GM12891 (cell line): ENCODE measurements around the gene MFF.

Experiments
- DNase-seq: peaks from one replicate; pipeline ENCODE4 v3.0.0; 2011; ENCODE audit warnings: low spot score; ENCODE audit not compliant: insufficient read length
- FAIRE-seq: peaks from 2 replicates; lab custom pipeline; 2011; peaks lifted over from hg19 to GRCh38; lab: Jason Lieb, UNC
- PAX5 ChIP-seq: IDR thresholded peaks from 2 replicates; pipeline ENCODE4 v1.6.1; 2011; ENCODE audit warnings: low read length, moderate library complexity, mild to moderate bottlenecking; ENCODE audit not compliant: insufficient read depth, severe bottlenecking
- POLR2A ChIP-seq: IDR thresholded peaks from 2 replicates; pipeline ENCODE4 v1.6.1; 2011; ENCODE audit warnings: low read depth, low read length, control low read depth
- POLR2AphosphoS5 ChIP-seq: IDR thresholded peaks from 2 replicates; pipeline ENCODE4 v1.6.1; 2011; ENCODE audit warnings: low read depth, low read length, control low read depth
- POU2F2 ChIP-seq: IDR thresholded peaks from 2 replicates; pipeline ENCODE4 v1.6.1; 2011; ENCODE audit warnings: low read depth, mild to moderate bottlenecking, control low read depth, low read length, moderate library complexity
- SPI1 ChIP-seq: IDR thresholded peaks from 2 replicates; pipeline ENCODE4 v1.6.1; 2011; ENCODE audit warnings: low read depth, low read length, control low read depth
- TAF1 ChIP-seq: IDR thresholded peaks from 2 replicates; pipeline ENCODE4 v1.6.1; 2011; ENCODE audit warnings: low read depth, low read length, control low read depth

MFF gene

GRCh38 chr2:227311861-227312506, 13.1 kb upstream of the MFF start:
- TF ChIP-seq POU2F2 (no peak), PAX5 (no peak), SPI1 (no peak), POLR2AphosphoS5 (no peak), POLR2A (no peak), TAF1 (no peak)
- DNase-seq (no peak), FAIRE-seq (no peak)

- TF ChIP-seq POU2F2 = no peak
- no peak for TF ChIP-seq POLR2AphosphoS5
- TF ChIP-seq PAX5 = no peak
- no peak for TF ChIP-seq SPI1
- no peak for TF ChIP-seq TAF1
- no peak for TF ChIP-seq POLR2A
- FAIRE-seq (no peak), DNase-seq (no peak)
Observed at GRCh38 chr2:227312579-227312978, 12.5 kb upstream of the MFF start.

- TF ChIP-seq PAX5 = no peak
- TF ChIP-seq TAF1 = no peak
- no peak for TF ChIP-seq POU2F2
- no peak for TF ChIP-seq POLR2AphosphoS5
- TF ChIP-seq SPI1 = no peak
- TF ChIP-seq POLR2A = no peak
- no peak for FAIRE-seq
- no peak for DNase-seq
Observed at GRCh38 chr2:227313310-227313709, 11.7 kb upstream of the MFF start.

- TF ChIP-seq POLR2A = no peak
- TF ChIP-seq POU2F2 = no peak
- no peak for TF ChIP-seq PAX5
- TF ChIP-seq SPI1 = no peak
- no peak for TF ChIP-seq POLR2AphosphoS5
- no peak for TF ChIP-seq TAF1
- FAIRE-seq = no peak
- no peak for DNase-seq
Observed at GRCh38 chr2:227317834-227318233, 7.2 kb upstream of the MFF start.

- no peak for FAIRE-seq
- no peak for DNase-seq
- TF ChIP-seq TAF1 (no peak), POU2F2 (no peak), PAX5 (no peak), POLR2A (no peak), POLR2AphosphoS5 (no peak), SPI1 (no peak)
Observed at GRCh38 chr2:227320305-227321094, 4.6 kb upstream of the MFF start.

GRCh38 chr2:227322530-227323205, 2.4 kb upstream of the MFF start:
- FAIRE-seq = no peak
- TF ChIP-seq PAX5 = no peak
- no peak for TF ChIP-seq POLR2A
- no peak for TF ChIP-seq POU2F2
- no peak for TF ChIP-seq POLR2AphosphoS5
- no peak for TF ChIP-seq TAF1
- no peak for DNase-seq

- no peak for TF ChIP-seq TAF1
- TF ChIP-seq PAX5 = no peak
- TF ChIP-seq POU2F2 = no peak
- no peak for TF ChIP-seq POLR2A
- no peak for TF ChIP-seq SPI1
- no peak for TF ChIP-seq POLR2AphosphoS5
- FAIRE-seq (no peak), DNase-seq (no peak)
Observed at GRCh38 chr2:227323818-227324217, 1.2 kb upstream of the MFF start.

GRCh38 chr2:227324642-227324994, 433 bp upstream of the MFF start:
- TF ChIP-seq POLR2A = no peak
- no peak for TF ChIP-seq POU2F2
- 0 out of 2 replicates have a peak, but pooled peaks have one; percentile 4 for TF ChIP-seq SPI1
- DNase-seq = no peak
- FAIRE-seq = no peak

- FAIRE-seq (no peak), DNase-seq (no peak)
- no peak for TF ChIP-seq POLR2A
- no peak for TF ChIP-seq TAF1
- TF ChIP-seq PAX5 = no peak
- no peak for TF ChIP-seq POLR2AphosphoS5
- no peak for TF ChIP-seq SPI1
Observed at GRCh38 chr2:227325839-227326195, 766 bp downstream of the MFF start.

GRCh38 chr2:227326783-227327182, 1.7 kb downstream of the MFF start:
- DNase-seq (no peak), FAIRE-seq (no peak)
- TF ChIP-seq POLR2A = no peak
- no peak for TF ChIP-seq TAF1
- no peak for TF ChIP-seq POU2F2
- TF ChIP-seq SPI1 = no peak
- TF ChIP-seq POLR2AphosphoS5 = no peak
- no peak for TF ChIP-seq PAX5
